ENCODE data around the gene RNF41.
A peak's percentile ranks its signal among the peaks of the same experiment; 100 is the strongest.

DNA sequence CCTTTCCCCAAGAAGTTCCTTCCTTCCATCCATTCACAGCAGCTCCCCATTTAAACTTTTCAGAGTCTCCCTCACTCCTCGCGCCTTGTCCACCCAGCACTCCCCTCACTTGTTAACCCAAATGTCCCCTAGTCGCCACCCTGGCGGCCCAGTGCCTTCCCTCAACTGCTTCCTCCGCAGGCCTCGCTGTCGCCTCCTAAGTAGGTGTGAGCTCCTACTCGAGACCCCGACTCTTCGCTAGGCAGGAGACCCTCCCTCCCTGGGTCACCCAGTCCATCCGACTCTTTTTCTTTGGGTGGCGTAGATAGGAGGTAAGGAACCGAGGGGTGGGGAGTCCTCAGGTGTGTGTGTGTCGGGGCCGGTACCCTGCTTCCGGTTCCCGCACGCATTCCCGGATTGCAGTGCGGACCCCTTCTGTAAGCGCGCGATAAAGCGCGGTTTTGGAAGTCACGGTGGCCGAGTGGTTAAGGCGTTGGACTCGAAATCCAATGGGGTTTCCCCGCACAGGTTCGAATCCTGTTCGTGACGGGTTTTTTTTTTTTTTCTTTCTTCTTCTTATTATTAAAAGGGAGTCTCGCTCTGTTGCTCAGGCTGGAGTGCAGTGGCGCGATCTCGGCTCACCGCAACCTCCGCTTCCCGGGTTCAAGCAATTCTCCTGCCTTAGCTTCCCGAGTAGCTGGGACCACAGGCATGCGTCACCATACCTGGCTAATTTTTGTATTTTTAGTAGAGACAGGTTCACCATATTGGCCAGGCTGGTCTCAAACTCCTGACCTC, 31.6 kb downstream of the RNF41 start:
- TF ChIP-seq, protein P1, sequence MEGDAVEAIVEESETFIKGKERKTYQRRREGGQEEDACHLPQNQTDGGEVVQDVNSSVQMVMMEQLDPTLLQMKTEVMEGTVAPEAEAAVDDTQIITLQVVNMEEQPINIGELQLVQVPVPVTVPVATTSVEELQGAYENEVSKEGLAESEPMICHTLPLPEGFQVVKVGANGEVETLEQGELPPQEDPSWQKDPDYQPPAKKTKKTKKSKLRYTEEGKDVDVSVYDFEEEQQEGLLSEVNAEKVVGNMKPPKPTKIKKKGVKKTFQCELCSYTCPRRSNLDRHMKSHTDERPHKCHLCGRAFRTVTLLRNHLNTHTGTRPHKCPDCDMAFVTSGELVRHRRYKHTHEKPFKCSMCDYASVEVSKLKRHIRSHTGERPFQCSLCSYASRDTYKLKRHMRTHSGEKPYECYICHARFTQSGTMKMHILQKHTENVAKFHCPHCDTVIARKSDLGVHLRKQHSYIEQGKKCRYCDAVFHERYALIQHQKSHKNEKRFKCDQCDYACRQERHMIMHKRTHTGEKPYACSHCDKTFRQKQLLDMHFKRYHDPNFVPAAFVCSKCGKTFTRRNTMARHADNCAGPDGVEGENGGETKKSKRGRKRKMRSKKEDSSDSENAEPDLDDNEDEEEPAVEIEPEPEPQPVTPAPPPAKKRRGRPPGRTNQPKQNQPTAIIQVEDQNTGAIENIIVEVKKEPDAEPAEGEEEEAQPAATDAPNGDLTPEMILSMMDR (IDR thresholded peaks at IDR 0.05; ENCODE audit: low read depth, low read length): no peak
- TF ChIP-seq, protein P2, sequence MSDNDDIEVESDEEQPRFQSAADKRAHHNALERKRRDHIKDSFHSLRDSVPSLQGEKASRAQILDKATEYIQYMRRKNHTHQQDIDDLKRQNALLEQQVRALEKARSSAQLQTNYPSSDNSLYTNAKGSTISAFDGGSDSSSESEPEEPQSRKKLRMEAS (IDR thresholded peaks at IDR 0.05; ENCODE audit: low read depth, low read length): peak; percentile 62
- TF ChIP-seq POLR2A (IDR thresholded peaks at IDR 0.05; ENCODE audit: extremely low read depth, insufficient read length): no peak
- TF ChIP-seq MYC (IDR thresholded peaks at IDR 0.05; ENCODE audit: low read depth, low read length): peak; percentile 72
